GM10847 (cell line): Measurements from ENCODE around the gene RAB33B.

Source experiments
- POLR2A ChIP-seq: IDR thresholded peaks from 2 replicates; pipeline ENCODE4 v1.6.1; 2011; ENCODE audit not compliant: insufficient read length; ENCODE audit errors: extremely low read depth

Gene RAB33B

DNA sequence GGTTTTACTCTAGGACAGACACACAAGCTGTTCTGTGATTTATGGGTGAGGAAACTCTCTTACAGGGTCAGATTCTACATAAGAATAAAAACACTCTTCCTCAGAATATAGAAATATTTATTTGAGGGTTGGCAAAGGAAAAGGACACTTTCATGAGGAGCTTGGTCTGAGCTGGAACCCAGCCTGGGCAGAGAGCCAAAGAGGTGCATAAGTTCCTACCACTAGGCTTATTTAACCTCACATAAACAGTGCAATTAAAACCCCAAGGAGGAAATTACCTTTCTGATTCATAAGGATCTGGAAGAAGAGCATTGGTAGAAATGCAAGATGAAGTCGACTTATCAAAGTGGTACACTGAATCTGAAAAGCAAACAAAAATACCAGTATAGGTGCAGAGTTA, 69.2 kb downstream of the RAB33B start:
- TF ChIP-seq POLR2A: no peak

DNA sequence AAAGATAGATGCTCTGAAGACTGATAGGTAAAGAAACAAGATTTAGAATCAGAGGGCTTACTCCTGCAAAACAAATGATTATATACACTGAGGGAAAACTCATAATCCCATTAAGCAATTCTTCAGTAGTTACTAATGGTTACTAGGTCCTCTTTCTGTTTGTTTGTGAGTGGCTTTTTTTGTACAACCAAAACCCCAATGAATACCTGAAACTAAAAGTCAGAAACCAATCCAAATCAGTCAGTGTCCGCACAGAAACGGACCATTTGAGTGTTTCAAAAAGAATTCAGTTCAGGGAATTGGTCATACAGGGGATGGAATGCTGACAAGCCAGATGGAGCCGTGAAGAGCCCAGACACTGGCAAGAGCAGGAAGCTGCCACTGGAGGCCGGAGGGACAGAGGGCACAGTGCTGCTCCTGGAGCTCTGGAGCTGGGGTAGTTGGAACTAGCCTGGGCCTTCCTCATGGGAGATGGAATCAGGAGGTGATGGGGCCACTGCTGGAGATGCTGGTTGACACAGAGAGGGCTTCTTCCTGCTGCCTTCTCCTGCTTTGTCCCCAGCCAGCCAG, 70.2 kb downstream of the RAB33B start:
- TF ChIP-seq POLR2A: no peak

DNA sequence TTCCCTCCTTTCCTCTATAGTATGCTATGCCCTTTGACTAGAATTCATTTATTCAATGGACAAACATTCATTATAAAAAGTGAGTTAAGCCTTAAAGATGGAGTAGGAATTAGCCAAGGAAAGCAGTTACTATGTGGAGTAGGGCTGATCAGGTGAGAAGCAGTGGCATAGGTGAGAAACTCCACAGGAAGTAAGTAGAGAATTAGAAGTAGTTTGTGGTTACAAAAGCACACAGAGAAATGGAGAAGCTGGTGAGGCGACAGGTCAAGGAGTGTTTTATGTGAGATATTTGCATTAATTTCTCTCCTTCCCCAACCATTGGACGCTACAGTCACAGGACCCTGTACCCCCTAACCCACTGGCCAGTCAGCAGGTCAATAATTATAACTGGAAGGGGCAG, 71.5 kb downstream of the RAB33B start:
- TF ChIP-seq POLR2A: no peak
